SU-DHL-6 (cell line): ENCODE results near the gene SUSD6.

Experiments used
- H2AFZ ChIP-seq: fragments of 200-600 bp; sonication (generic); 2 replicates; pipeline ENCODE4 v1.6.1; 2014; ENCODE audit warnings: low read depth, mild to moderate bottlenecking, moderate library complexity, mixed read lengths, antibody characterized with exemption, low read length; ENCODE audit not compliant: severe bottlenecking
- H3F3A ChIP-seq: fragments of 200-600 bp; shearing (Covaris generic); 2 replicates; pipeline ENCODE4 v1.6.0; 2016; ENCODE audit warnings: antibody characterized with exemption, mild to moderate bottlenecking; ENCODE audit not compliant: insufficient read depth
- H3K27ac ChIP-seq: fragments of 200-600 bp; sonication (generic); 2 replicates; pipeline ENCODE4 v1.5.1; 2016; ENCODE audit warnings: low read depth, mild to moderate bottlenecking, low read length, moderate library complexity, mixed read lengths
- H3K27me3 ChIP-seq: fragments of 200-600 bp; sonication (generic), shearing (Covaris generic); 2 replicates; pipeline ENCODE4 v1.6.0; 2014; ENCODE audit warnings: mild to moderate bottlenecking, low read length
- H3K36me3 ChIP-seq: fragments of 200-600 bp; sonication (generic); 2 replicates; pipeline ENCODE4 v1.6.1; 2014; ENCODE audit warnings: mild to moderate bottlenecking, low read length, mixed read lengths
- H3K4me2 ChIP-seq: fragments of 300-600, 200-600 bp; shearing (Covaris generic), sonication (generic); 2 replicates; pipeline ENCODE4 v1.6.0; 2014; ENCODE audit warnings: low read length, low read depth, mild to moderate bottlenecking; ENCODE audit not compliant: poor library complexity, severe bottlenecking
- H3K4me3 ChIP-seq: fragments of 200-600 bp; sonication (generic); 2 replicates; pipeline ENCODE4 v1.5.1; 2014; ENCODE audit warnings: antibody characterized with exemption, low read length, mild to moderate bottlenecking, mixed read lengths; ENCODE audit not compliant: insufficient read depth, poor library complexity, severe bottlenecking
- H3K79me2 ChIP-seq: fragments of 200-600 bp; sonication (generic); 2 replicates; pipeline ENCODE4 v1.6.1; 2014; ENCODE audit warnings: mild to moderate bottlenecking, low read length, moderate library complexity; ENCODE audit not compliant: insufficient read depth
- H3K9ac ChIP-seq: fragments of 200-600 bp; sonication (generic); 2 replicates; pipeline ENCODE4 v1.7.0; 2014; ENCODE audit warnings: mild to moderate bottlenecking, low read length
- H3K9me2 ChIP-seq: fragments of 200-600 bp; sonication (generic); replicated peaks from 2 replicates; pipeline ENCODE4 v1.6.1; 2014; ENCODE audit warnings: low read length; ENCODE audit not compliant: insufficient read depth
- H3K9me3 ChIP-seq: fragments of 200-600 bp; sonication (generic); 2 replicates; pipeline ENCODE4 v1.6.1; 2014; ENCODE audit warnings: low read length, mixed read lengths; ENCODE audit not compliant: insufficient read depth
- H4K20me1 ChIP-seq: fragments of 200-600 bp; sonication (generic); 2 replicates; pipeline ENCODE4 v1.6.1; 2014; ENCODE audit warnings: low read depth, mild to moderate bottlenecking, antibody characterized with exemption, low read length, moderate library complexity, mixed read lengths
- CTCF ChIP-seq: fragments of 200-600 bp; sonication (generic); IDR thresholded peaks from one replicate; pipeline ENCODE4 v1.5.1; 2017; ENCODE audit warnings: antibody characterized with exemption, mild to moderate bottlenecking, low read length, moderate library complexity; ENCODE audit not compliant: insufficient read depth, poor library complexity, severe bottlenecking
- EZH2phosphoT487 ChIP-seq: fragments of 200-600 bp; sonication (generic), shearing (Covaris generic); conservative IDR thresholded peaks from 2 replicates; pipeline ENCODE4 v1.6.1; 2018; ENCODE audit warnings: mild to moderate bottlenecking, antibody characterized with exemption, low read length, moderate library complexity, mixed read lengths

SUSD6 gene

GRCh38 chr14:69570836-69571330 is 40.5 kb upstream of the SUSD6 start:
- Histone ChIP-seq H3K79me2 (no peaks in the 10 kb centered on the region), H3K9me3 (no peaks in the 10 kb centered on the region), H3K4me3 (no peak overlapping the region), H3K27ac (no peak overlapping the region), H3K9ac (no peak overlapping the region), H4K20me1 (no peaks in the 10 kb centered on the region), H3K9me2 (no peaks in the 10 kb centered on the region), H2AFZ (no peak overlapping the region), H3K27me3 (no peaks in the 10 kb centered on the region), H3F3A (no peaks in the 10 kb centered on the region), H3K36me3 (no peaks in the 10 kb centered on the region), H3K4me2 (no peak overlapping the region)
- TF ChIP-seq CTCF = no peak

- H2AFZ ChIP-seq = no peak overlapping the region
- no peaks in the 10 kb centered on the region for H3K27me3 ChIP-seq
- no peaks in the 10 kb centered on the region for H3K9me3 ChIP-seq
- H3K79me2 ChIP-seq = no peaks in the 10 kb centered on the region
- H3K4me3 ChIP-seq = no peak overlapping the region
- no peaks in the 10 kb centered on the region for H3F3A ChIP-seq
- no peaks in the 10 kb centered on the region for H4K20me1 ChIP-seq
- H3K36me3 ChIP-seq = no peaks in the 10 kb centered on the region
- H3K9me2 ChIP-seq = no peaks in the 10 kb centered on the region
- H3K9ac ChIP-seq = no peak overlapping the region
- H3K27ac ChIP-seq = no peak overlapping the region
- no peak overlapping the region for H3K4me2 ChIP-seq
- TF ChIP-seq EZH2phosphoT487 = no peak
- TF ChIP-seq CTCF = no peak
Observed at GRCh38 chr14:69571449-69572029, 39.9 kb upstream of the SUSD6 start.

- no peaks in the 10 kb centered on the region for H3K9me3 ChIP-seq
- TF ChIP-seq EZH2phosphoT487 (no peak), CTCF (no peak)
- H4K20me1 ChIP-seq = no peaks in the 10 kb centered on the region
- no peaks in the 10 kb centered on the region for H3K36me3 ChIP-seq
- H3K4me2 ChIP-seq = no peak overlapping the region
- no peaks in the 10 kb centered on the region for H3F3A ChIP-seq
- no peaks in the 10 kb centered on the region for H3K79me2 ChIP-seq
- H3K27ac ChIP-seq = no peak overlapping the region
- no peak overlapping the region for H3K9ac ChIP-seq
- no peaks in the 10 kb centered on the region for H3K27me3 ChIP-seq
- H3K4me3 ChIP-seq = no peak overlapping the region
- no peak overlapping the region for H2AFZ ChIP-seq
- H3K9me2 ChIP-seq = no peaks in the 10 kb centered on the region
Observed at GRCh38 chr14:69572030-69572840, 39.2 kb upstream of the SUSD6 start.
